CD14-positive monocyte (primary cell): ENCODE data around the gene LHFPL3. TPM values are rescaled to one million over a fixed set of nuclear protein-coding genes. Genes with fewer than 3 reads are reported as not detected.

ENCODE experiments used
- DNase-seq, 3 donors: peaks; one replicate each; pipeline ENCODE4 v3.0.0-alpha.2; 2011 to 2022
- H2AFZ ChIP-seq: 2 replicates; pipeline ENCODE4 v1.6.0; 2012; ENCODE audit warnings: mild to moderate bottlenecking, low read depth, low read length, inconsistent platforms; ENCODE audit not compliant: insufficient read depth, poor library complexity, severe bottlenecking
- H3K27ac ChIP-seq, 2 donors: 1 replicate in 1 of 2; 2 replicates in 1 of 2; pipeline ENCODE4 v1.5.1; 2012 to 2013; ENCODE audit warnings: low read length in 2 of 2, control low read depth in 1 of 2, inconsistent platforms in 1 of 2, low read depth in 1 of 2, mild to moderate bottlenecking in 1 of 2
- H3K27me3 ChIP-seq, 2 donors: one replicate each; pipeline versions ENCODE4 v1.6.0 to v1.6.1; 2011 to 2013; ENCODE audit warnings: low read length in 2 of 2; ENCODE audit not compliant: control insufficient read depth in 2 of 2, insufficient read depth in 2 of 2
- H3K36me3 ChIP-seq, 2 donors: replicated peaks in 1 of 2; 1 replicate in 1 of 2; 2 replicates in 1 of 2; pipeline versions ENCODE4 v1.5.1 to v1.6.1; 2012 to 2013; ENCODE audit warnings: low read length in 2 of 2, control low read depth in 1 of 2, inconsistent platforms in 1 of 2, mild to moderate bottlenecking in 1 of 2; ENCODE audit not compliant: insufficient read depth in 2 of 2, control insufficient read depth in 1 of 2
- H3K4me1 ChIP-seq, 2 donors: 1 replicate in 1 of 2; 2 replicates in 1 of 2; pipeline versions ENCODE4 v1.5.1 to v1.6.1; 2012 to 2013; ENCODE audit warnings: low read length in 2 of 2, control low read depth in 1 of 2, inconsistent platforms in 1 of 2, mild to moderate bottlenecking in 1 of 2, moderate library complexity in 1 of 2; ENCODE audit not compliant: insufficient read depth in 2 of 2, control insufficient read depth in 1 of 2
- H3K4me2 ChIP-seq: replicated peaks from 2 replicates; pipeline ENCODE3; 2012; ENCODE audit warnings: low read length, moderate library complexity, mild to moderate bottlenecking; ENCODE audit not compliant: poor library complexity, severe bottlenecking; ENCODE audit errors: extremely low read depth
- H3K4me3 ChIP-seq, 3 experiments: fragments of 200-600 bp in 1 of 3; sonication (generic) in 1 of 3; replicated peaks in 1 of 3; 1 replicate in 2 of 3; 2 replicates in 1 of 3; pipeline ENCODE4 v1.5.1; 2011 to 2013; ENCODE audit warnings: low read length in 3 of 3, mild to moderate bottlenecking in 3 of 3, control low read depth in 2 of 3, low read depth in 2 of 3, inconsistent platforms in 1 of 3, moderate library complexity in 1 of 3
- H3K79me2 ChIP-seq: 2 replicates; pipeline ENCODE4 v1.6.0; 2012; ENCODE audit warnings: mild to moderate bottlenecking, control low read depth, inconsistent platforms, low read length, moderate library complexity; ENCODE audit not compliant: insufficient read depth
- H3K9ac ChIP-seq: 2 replicates; pipeline ENCODE4 v1.6.0; 2017; ENCODE audit warnings: low read length, mild to moderate bottlenecking; ENCODE audit not compliant: insufficient read depth, poor library complexity, severe bottlenecking
- H3K9me3 ChIP-seq, 2 donors: replicated peaks in 1 of 2; 1 replicate in 1 of 2; 2 replicates in 1 of 2; pipeline versions ENCODE4 v1.5.1 to v1.6.1; 2012 to 2013; ENCODE audit warnings: low read length in 2 of 2, control low read depth in 1 of 2; ENCODE audit not compliant: control insufficient read depth in 1 of 2, insufficient read depth in 1 of 2
- H4K20me1 ChIP-seq: 2 replicates; pipeline ENCODE4 v1.6.0; 2012; ENCODE audit warnings: mild to moderate bottlenecking, low read length, control low read depth, moderate library complexity; ENCODE audit not compliant: insufficient read depth
- H3K27ac Mint-ChIP-seq, 7 donors: one replicate each; pipeline ENCODE4 v1.8.0; 2020; ENCODE audit warnings: mild to moderate bottlenecking in 7 of 7, mixed read lengths in 7 of 7, moderate library complexity in 6 of 7, inconsistent platforms in 2 of 7
- H3K27me3 Mint-ChIP-seq, 3 donors: one replicate each; pipeline ENCODE4 v1.8.0; 2021 to 2022; ENCODE audit warnings: low read depth in 3 of 3, mild to moderate bottlenecking in 3 of 3, mixed read lengths in 3 of 3, moderate library complexity in 3 of 3, inconsistent platforms in 1 of 3
- H3K36me3 Mint-ChIP-seq, 2 donors: one replicate each; pipeline ENCODE4 v1.8.0; 2020; ENCODE audit warnings: mixed read lengths in 2 of 2, inconsistent platforms in 1 of 2, mild to moderate bottlenecking in 1 of 2
- H3K4me1 Mint-ChIP-seq: one replicate; pipeline ENCODE4 v1.8.0; 2020; ENCODE audit warnings: mild to moderate bottlenecking, mixed read lengths
- H3K4me3 Mint-ChIP-seq, 2 donors: one replicate each; pipeline ENCODE4 v1.8.0; 2020; ENCODE audit warnings: mild to moderate bottlenecking in 2 of 2, mixed read lengths in 2 of 2, moderate library complexity in 1 of 2
- H3K9me3 Mint-ChIP-seq, 7 donors: one replicate each; pipeline ENCODE4 v1.8.0; 2020 to 2022; ENCODE audit warnings: mixed read lengths in 7 of 7, mild to moderate bottlenecking in 6 of 7, moderate library complexity in 6 of 7, inconsistent platforms in 2 of 7
- WGBS: methylation state at CpG from one replicate; pipeline ENCODE4 v1.1.5; 2013; ENCODE audit warnings: missing lambda C conversion rate; ENCODE audit not compliant: insufficient coverage; 5-methylcytosine and 5-hydroxymethylcytosine counted together
- intact Hi-C, 2 donors: fragments of 100-400 bp; cut with micrococcal nuclease; formaldehyde crosslinking; loops; one replicate each; pipeline versions ENCODE4 v1.15.0 to v1.15.1; 2023
- polyA plus RNA-seq, 3 donors: library from polyadenylated mRNA; depleted of rRNA in 1 of 3; unstranded in 2 of 3; stranded (reverse) in 1 of 3; fragments of 300-500 nt in 2 of 3; fragments of >200 nt in 1 of 3; fragmentation: Illumina TruSeq in 2 of 3; gene quantifications; 1 replicate in 2 of 3; 2 replicates in 1 of 3; pipeline ENCODE4 v1.2.3, GENCODE V29; 2012 to 2021
- TF ChIP-seq, protein P1 (sequence below): fragments of 200-600 bp; IDR thresholded peaks from one replicate; pipeline ENCODE4 v1.8.0; 2022; ENCODE audit warnings: antibody characterized with exemption, mild to moderate bottlenecking

LHFPL3 gene
- polyA plus RNA-seq, 3 donors = not detected

DNA sequence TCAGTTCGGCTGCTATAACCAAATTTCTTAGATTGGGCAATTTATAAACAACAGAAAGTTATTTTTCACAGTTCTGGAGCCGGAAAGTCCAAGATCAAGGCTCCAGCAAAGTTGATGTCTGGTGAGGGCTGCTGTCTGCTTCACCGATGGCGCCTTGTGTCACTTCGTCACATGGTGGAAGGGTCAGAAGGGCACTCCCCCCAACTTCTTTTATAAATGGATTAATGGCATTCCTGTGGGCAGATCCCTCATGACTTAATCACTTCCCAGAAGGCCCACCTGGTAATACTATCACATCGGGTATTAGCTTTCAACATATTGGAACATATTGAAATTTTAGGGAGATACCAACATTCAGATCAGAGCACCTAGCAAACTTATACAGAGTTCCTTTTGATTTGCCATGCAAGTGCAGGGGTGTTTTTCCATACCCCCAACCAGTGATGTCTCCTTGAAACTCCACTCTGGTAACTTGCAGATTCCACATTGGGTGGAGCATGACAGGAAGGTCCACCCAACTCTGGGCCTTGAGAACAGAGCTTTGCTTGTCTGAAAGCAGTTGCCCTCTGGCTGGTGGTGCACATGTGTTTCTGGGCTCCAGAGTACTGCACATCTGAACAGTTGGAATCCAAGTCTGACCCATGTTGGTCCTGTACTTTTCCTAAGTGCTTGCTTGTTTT lies 600.5 kb downstream of the LHFPL3 start:
- Mint-ChIP-seq H3K4me3 (no peak overlapping the region), H3K27ac (peak overlapping the region in 1 of 7 donors; percentile 21), H3K4me1 (peaks cover 15% of the 10 kb centered on the region), H3K36me3 (no peaks in the 10 kb centered on the region), H3K27me3 (no peaks in the 10 kb centered on the region), H3K9me3 (no peaks in the 10 kb centered on the region)
- Histone ChIP-seq H3K27ac (no peak overlapping the region), H3K4me2 (no peak overlapping the region), H3K79me2 (no peaks in the 10 kb centered on the region), H3K27me3 (no peaks in the 10 kb centered on the region), H3K9ac (no peak overlapping the region), H3K4me3 (no peak overlapping the region), H3K4me1 (peaks cover 11 to 13% of the 10 kb centered on the region in 2 donors), H3K36me3 (no peaks in the 10 kb centered on the region), H3K9me3 (no peaks in the 10 kb centered on the region), H2AFZ (no peak overlapping the region), H4K20me1 (no peaks in the 10 kb centered on the region)
- intact Hi-C loops = no loop called here
- TF ChIP-seq, protein P1, sequence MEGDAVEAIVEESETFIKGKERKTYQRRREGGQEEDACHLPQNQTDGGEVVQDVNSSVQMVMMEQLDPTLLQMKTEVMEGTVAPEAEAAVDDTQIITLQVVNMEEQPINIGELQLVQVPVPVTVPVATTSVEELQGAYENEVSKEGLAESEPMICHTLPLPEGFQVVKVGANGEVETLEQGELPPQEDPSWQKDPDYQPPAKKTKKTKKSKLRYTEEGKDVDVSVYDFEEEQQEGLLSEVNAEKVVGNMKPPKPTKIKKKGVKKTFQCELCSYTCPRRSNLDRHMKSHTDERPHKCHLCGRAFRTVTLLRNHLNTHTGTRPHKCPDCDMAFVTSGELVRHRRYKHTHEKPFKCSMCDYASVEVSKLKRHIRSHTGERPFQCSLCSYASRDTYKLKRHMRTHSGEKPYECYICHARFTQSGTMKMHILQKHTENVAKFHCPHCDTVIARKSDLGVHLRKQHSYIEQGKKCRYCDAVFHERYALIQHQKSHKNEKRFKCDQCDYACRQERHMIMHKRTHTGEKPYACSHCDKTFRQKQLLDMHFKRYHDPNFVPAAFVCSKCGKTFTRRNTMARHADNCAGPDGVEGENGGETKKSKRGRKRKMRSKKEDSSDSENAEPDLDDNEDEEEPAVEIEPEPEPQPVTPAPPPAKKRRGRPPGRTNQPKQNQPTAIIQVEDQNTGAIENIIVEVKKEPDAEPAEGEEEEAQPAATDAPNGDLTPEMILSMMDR = no peak
- no peak for DNase-seq
- WGBS = 80% methylated on average over 2 of the region's 6 CpGs

DNA sequence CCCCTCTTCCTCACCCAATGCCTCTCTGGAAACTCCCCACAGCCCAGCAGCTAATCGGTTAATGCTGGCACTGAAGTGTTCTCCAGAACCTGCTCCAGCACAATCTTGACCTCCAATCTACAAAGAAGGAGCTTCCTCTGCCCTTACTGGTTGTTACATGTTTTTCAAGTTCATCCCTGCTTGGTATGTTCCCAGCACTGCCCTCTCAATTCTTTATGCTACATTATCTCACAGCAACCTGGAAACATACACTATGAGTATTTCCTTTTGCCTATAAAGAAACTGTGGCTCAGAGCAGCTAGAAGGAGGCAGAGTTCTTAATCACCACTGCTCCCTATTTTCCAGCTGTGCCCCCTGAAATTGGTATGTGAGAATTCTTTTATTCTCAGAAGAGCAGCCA lies 601.5 kb downstream of the LHFPL3 start:
- H3K79me2 ChIP-seq = no peaks in the 10 kb centered on the region
- DNase-seq = no peak
- H3K4me1 ChIP-seq = peaks cover 11 to 14% of the 10 kb centered on the region in 2 donors
- TF ChIP-seq, protein P1 = no peak
- no peaks in the 10 kb centered on the region for H3K9me3 ChIP-seq
- no peaks in the 10 kb centered on the region for H3K36me3 ChIP-seq
- H4K20me1 ChIP-seq = no peaks in the 10 kb centered on the region
- H3K4me1 Mint-ChIP-seq = peaks cover 16% of the 10 kb centered on the region
- H2AFZ ChIP-seq = no peak overlapping the region
- no peaks in the 10 kb centered on the region for H3K27me3 Mint-ChIP-seq
- 100% methylated on average over 1 of the region's 1 CpG for WGBS
- H3K4me2 ChIP-seq = no peak overlapping the region
- no peak overlapping the region for H3K4me3 Mint-ChIP-seq
- no peak overlapping the region for H3K27ac Mint-ChIP-seq
- no peak overlapping the region for H3K4me3 ChIP-seq
- no peaks in the 10 kb centered on the region for H3K27me3 ChIP-seq
- H3K27ac ChIP-seq = no peak overlapping the region
- intact Hi-C loops = loop anchor here in 1 of 2 donors (10.0 kb wide), 1 partner anchor 115 kb away; no protein-coding TSS in a partner anchor
- H3K9me3 Mint-ChIP-seq = no peaks in the 10 kb centered on the region
- H3K9ac ChIP-seq = no peak overlapping the region
- H3K36me3 Mint-ChIP-seq = no peaks in the 10 kb centered on the region
